IMR-90 (cell line): ENCODE results near the gene CAND1.

Experiments used
- BHLHE40 ChIP-seq: fragments of 150-350 bp; IDR thresholded peaks from 2 replicates; pipeline ENCODE4 v1.6.1; 2016; ENCODE audit warnings: mild to moderate bottlenecking, low read depth, low read length
- CEBPB ChIP-seq: IDR thresholded peaks from 2 replicates; pipeline ENCODE4 v1.6.1; 2012; ENCODE audit warnings: low read depth, low read length, improper control_type of control experiment
- FOS ChIP-seq: fragments of 150-350 bp; IDR thresholded peaks from 2 replicates; pipeline ENCODE4 v1.6.1; 2016; ENCODE audit warnings: low read depth, low read length
- MAFK ChIP-seq: IDR thresholded peaks from 2 replicates; pipeline ENCODE4 v1.6.1; 2012; ENCODE audit warnings: low read depth, low read length, improper control_type of control experiment
- MXI1 ChIP-seq: IDR thresholded peaks from 2 replicates; pipeline ENCODE4 v1.6.1; 2012; ENCODE audit warnings: low read depth, mild to moderate bottlenecking, low read length, moderate library complexity, borderline replicate concordance
- POLR2A ChIP-seq: IDR thresholded peaks from 2 replicates; pipeline ENCODE4 v1.6.1; 2012; ENCODE audit warnings: mild to moderate bottlenecking, low read depth, low read length
- RAD21 ChIP-seq: IDR thresholded peaks from 2 replicates; pipeline ENCODE4 v1.6.1; 2012; ENCODE audit warnings: low read length, improper control_type of control experiment
- RFX5 ChIP-seq: IDR thresholded peaks from 2 replicates; pipeline ENCODE4 v1.8.0; 2012; ENCODE audit warnings: low read depth, mild to moderate bottlenecking, low read length, moderate library complexity
- SMC3 ChIP-seq: fragments of 150-350 bp; IDR thresholded peaks from 2 replicates; pipeline ENCODE4 v1.6.1; 2016; ENCODE audit warnings: low read depth, mild to moderate bottlenecking, antibody characterized with exemption, low read length, moderate library complexity
- TF ChIP-seq, protein P1 (sequence below): conservative IDR thresholded peaks from 2 replicates; pipeline ENCODE4 v1.5.1; 2012; ENCODE audit warnings: mild to moderate bottlenecking, low read depth, low read length, improper control_type of control experiment
- TF ChIP-seq, protein P2 (sequence below): fragments of 150-350 bp; IDR thresholded peaks from 2 replicates; pipeline ENCODE4 v1.6.1; 2017; ENCODE audit warnings: mild to moderate bottlenecking, antibody characterized with exemption, low read length, low read depth

DNA sequence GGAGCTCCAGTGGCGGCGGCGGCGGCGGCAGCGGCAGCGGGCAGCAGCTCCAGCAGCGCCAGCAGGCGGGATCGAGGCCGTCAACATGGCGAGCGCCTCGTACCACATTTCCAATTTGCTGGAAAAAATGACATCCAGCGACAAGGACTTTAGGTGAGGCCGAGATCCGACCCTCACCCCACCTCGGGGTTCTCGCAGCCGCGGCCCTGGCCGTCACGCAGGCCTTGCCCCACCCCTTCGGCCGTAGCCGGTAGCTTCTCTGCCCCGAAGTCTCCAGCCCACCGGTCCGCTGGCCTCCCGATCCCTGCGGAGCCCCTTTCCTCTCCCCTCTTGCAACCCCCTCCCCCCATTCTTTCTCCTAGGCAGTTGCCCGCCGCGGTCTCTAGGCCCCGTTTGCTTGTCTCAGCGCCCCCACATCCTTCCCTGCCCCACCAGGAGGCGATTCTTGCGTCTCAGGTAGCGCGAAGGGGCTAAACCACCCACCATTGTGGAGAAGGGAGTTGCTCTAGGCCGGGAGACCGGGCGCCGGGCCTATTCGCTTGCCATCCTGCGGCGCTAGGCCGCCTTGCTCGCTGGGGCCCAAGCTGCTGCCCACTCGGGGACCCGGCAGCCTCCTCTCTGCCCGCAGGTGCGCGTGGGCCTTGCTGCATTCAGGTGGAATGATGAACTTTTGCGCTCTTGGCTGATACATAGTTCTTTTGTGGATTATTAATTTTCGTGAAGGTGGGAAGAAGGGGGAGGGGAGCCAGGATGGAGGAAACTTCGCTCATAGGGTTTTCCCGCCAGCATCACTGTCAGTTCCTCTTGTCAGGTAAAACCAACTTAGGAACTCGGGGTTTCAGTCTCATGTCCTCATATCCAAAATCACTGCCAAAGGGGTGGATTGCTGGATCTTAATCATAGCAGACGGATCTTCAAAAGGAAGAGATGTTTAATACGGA is 745 bp downstream of the CAND1 start:
- TF ChIP-seq, protein P1, sequence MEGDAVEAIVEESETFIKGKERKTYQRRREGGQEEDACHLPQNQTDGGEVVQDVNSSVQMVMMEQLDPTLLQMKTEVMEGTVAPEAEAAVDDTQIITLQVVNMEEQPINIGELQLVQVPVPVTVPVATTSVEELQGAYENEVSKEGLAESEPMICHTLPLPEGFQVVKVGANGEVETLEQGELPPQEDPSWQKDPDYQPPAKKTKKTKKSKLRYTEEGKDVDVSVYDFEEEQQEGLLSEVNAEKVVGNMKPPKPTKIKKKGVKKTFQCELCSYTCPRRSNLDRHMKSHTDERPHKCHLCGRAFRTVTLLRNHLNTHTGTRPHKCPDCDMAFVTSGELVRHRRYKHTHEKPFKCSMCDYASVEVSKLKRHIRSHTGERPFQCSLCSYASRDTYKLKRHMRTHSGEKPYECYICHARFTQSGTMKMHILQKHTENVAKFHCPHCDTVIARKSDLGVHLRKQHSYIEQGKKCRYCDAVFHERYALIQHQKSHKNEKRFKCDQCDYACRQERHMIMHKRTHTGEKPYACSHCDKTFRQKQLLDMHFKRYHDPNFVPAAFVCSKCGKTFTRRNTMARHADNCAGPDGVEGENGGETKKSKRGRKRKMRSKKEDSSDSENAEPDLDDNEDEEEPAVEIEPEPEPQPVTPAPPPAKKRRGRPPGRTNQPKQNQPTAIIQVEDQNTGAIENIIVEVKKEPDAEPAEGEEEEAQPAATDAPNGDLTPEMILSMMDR, result no peak
- no peak for TF ChIP-seq RAD21
- peak; percentile 39; the same call in 1 of the 2 replicates for TF ChIP-seq POLR2A
- peak; percentile 32; the same call in 1 of the 2 replicates for TF ChIP-seq MXI1
- no peak for TF ChIP-seq SMC3
- TF ChIP-seq RFX5, result no peak
- TF ChIP-seq CEBPB, result no peak
- no peak for TF ChIP-seq MAFK
- TF ChIP-seq BHLHE40, result no peak
- TF ChIP-seq, protein P2, sequence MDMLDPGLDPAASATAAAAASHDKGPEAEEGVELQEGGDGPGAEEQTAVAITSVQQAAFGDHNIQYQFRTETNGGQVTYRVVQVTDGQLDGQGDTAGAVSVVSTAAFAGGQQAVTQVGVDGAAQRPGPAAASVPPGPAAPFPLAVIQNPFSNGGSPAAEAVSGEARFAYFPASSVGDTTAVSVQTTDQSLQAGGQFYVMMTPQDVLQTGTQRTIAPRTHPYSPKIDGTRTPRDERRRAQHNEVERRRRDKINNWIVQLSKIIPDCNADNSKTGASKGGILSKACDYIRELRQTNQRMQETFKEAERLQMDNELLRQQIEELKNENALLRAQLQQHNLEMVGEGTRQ, result no peak
- TF ChIP-seq FOS, result no peak
